Thyroid gland (tissue), 4 donors: ENCODE results near the gene CDC6.

Experiments
- CTCF ChIP-seq, 6 experiments: fragments of 200-600 bp in 3 of 6; fragments of 450-650 bp in 3 of 6; sonication (generic) in 3 of 6; IDR thresholded peaks; one replicate each; pipeline ENCODE4 v1.5.1; 2016 to 2019; ENCODE audit warnings: antibody characterized with exemption in 6 of 6, mild to moderate bottlenecking in 2 of 6, inconsistent platforms in 1 of 6, moderate library complexity in 1 of 6
- POLR2A ChIP-seq, 2 donors: fragments of 450-650 bp; IDR thresholded peaks; one replicate each; pipeline ENCODE4 v1.6.1; 2017; ENCODE audit warnings: antibody characterized with exemption in 2 of 2, mild to moderate bottlenecking in 2 of 2, moderate library complexity in 1 of 2

- no peak for TF ChIP-seq CTCF (IDR thresholded peaks at IDR 0.05)
- no peak for TF ChIP-seq POLR2A (IDR thresholded peaks at IDR 0.05)
Observed at GRCh38 chr17:40303708-40304551, 16.3 kb downstream of the CDC6 start.
